ENCODE measurements around the gene TMEM80.
"Not testable (repeated sequence)": the region's sequence is repeated elsewhere in the genome, so short reads cannot be mapped to it uniquely, and the experiment has no call there.

DNA sequence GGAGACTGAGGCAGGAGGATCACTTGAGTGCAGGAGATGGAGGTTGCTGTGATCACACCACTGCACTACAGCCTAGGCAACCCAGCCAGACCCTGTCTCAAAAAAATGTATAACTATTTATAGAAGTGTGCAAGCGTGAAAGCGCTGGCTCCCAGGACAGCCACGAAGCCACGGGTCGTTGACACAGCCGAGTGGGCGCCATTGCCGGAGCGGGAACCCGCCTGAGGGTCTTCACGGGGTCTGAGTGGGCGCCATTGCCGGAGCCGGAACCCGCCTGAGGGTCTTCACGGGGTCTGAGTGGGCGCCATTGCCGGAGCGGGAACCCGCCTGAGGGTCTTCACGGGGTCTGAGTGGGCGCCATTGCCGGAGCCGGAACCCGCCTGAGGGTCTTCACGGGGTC, 38.9 kb downstream of the TMEM80 start:
- TF ChIP-seq, protein P1, sequence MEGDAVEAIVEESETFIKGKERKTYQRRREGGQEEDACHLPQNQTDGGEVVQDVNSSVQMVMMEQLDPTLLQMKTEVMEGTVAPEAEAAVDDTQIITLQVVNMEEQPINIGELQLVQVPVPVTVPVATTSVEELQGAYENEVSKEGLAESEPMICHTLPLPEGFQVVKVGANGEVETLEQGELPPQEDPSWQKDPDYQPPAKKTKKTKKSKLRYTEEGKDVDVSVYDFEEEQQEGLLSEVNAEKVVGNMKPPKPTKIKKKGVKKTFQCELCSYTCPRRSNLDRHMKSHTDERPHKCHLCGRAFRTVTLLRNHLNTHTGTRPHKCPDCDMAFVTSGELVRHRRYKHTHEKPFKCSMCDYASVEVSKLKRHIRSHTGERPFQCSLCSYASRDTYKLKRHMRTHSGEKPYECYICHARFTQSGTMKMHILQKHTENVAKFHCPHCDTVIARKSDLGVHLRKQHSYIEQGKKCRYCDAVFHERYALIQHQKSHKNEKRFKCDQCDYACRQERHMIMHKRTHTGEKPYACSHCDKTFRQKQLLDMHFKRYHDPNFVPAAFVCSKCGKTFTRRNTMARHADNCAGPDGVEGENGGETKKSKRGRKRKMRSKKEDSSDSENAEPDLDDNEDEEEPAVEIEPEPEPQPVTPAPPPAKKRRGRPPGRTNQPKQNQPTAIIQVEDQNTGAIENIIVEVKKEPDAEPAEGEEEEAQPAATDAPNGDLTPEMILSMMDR (IDR thresholded peaks at IDR 0.05 in 8 of 11, conservative IDR thresholded peaks at IDR 0.05 in 3 of 11), result not testable (repeated sequence)
- TF ChIP-seq POLR2A, POLR2AphosphoS5 (IDR thresholded peaks at IDR 0.05): not testable (repeated sequence)
